Spinal cord (tissue), 10 donors: Measurements from ENCODE around the gene CERK. TPM values are rescaled to one million over a fixed set of nuclear protein-coding genes. Genes with fewer than 3 reads are reported as not detected.
"Not testable (repeated sequence)": the region's sequence is repeated elsewhere in the genome, so short reads cannot be mapped to it uniquely, and the experiment has no call there.

Source experiments
- DNase-seq, 6 donors: peaks; one replicate each; pipeline versions ENCODE4 v3.0.0 to v3.0.0-alpha.2; 2013 to 2015; ENCODE audit warnings: low spot score in 6 of 6, low read depth in 4 of 6
- H3K27ac ChIP-seq: one replicate; pipeline ENCODE4 v1.5.1; 2013; ENCODE audit warnings: low read depth, low read length, control low read depth
- H3K27me3 ChIP-seq: one replicate; pipeline ENCODE4 v1.6.1; 2013; ENCODE audit warnings: low read length; ENCODE audit not compliant: control insufficient read depth, insufficient read depth
- H3K36me3 ChIP-seq: one replicate; pipeline ENCODE4 v1.6.1; 2013; ENCODE audit warnings: low read length; ENCODE audit not compliant: control insufficient read depth, insufficient read depth
- H3K4me1 ChIP-seq: one replicate; pipeline ENCODE4 v1.6.1; 2013; ENCODE audit warnings: low read length; ENCODE audit not compliant: control insufficient read depth, insufficient read depth
- H3K4me3 ChIP-seq: one replicate; pipeline ENCODE4 v1.5.1; 2013; ENCODE audit warnings: low read depth, low read length, control low read depth
- H3K9me3 ChIP-seq: one replicate; pipeline ENCODE4 v1.6.1; 2013; ENCODE audit warnings: low read length; ENCODE audit not compliant: control insufficient read depth, insufficient read depth
- WGBS: methylation state at CpG from one replicate; pipeline ENCODE4 v1.1.5; 2013; ENCODE audit warnings: missing lambda C conversion rate; ENCODE audit not compliant: insufficient coverage; 5-methylcytosine and 5-hydroxymethylcytosine counted together
- long read RNA-seq, 4 donors: transcript quantifications; one replicate each; lab custom pipeline, GENCODE V29; 2026
- polyA plus RNA-seq, 2 donors: library from polyadenylated mRNA; unstranded; fragments of 120-200 nt; gene quantifications; one replicate each; pipeline ENCODE4 v1.2.1, GENCODE V29; 2013; ENCODE audit not compliant: insufficient read length in 2 of 2
- total RNA-seq, 2 donors: library from RNA; depleted of rRNA in 1 of 2; stranded (reverse); fragments of 120-200 nt in 1 of 2; fragments of >200 nt in 1 of 2; gene quantifications; one replicate each; pipeline versions ENCODE4 v1.2.3 to v1.2.4, GENCODE V29; 2013 to 2014
- donor health status: healthy.

CERK gene, protein sequence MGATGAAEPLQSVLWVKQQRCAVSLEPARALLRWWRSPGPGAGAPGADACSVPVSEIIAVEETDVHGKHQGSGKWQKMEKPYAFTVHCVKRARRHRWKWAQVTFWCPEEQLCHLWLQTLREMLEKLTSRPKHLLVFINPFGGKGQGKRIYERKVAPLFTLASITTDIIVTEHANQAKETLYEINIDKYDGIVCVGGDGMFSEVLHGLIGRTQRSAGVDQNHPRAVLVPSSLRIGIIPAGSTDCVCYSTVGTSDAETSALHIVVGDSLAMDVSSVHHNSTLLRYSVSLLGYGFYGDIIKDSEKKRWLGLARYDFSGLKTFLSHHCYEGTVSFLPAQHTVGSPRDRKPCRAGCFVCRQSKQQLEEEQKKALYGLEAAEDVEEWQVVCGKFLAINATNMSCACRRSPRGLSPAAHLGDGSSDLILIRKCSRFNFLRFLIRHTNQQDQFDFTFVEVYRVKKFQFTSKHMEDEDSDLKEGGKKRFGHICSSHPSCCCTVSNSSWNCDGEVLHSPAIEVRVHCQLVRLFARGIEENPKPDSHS
- total RNA-seq (10 to 100 TPM; 43.1 to 55.3 TPM), polyA plus RNA-seq (10 to 100 TPM; 54.4 to 54.5 TPM)
- long read RNA-seq, donor 1, full-length matches to known transcripts: 11 of 11 reads
- long read RNA-seq, donor 1, partial matches to known transcripts: 0 of 11 reads
- long read RNA-seq, donor 1, other reads (novel, unspliced or antisense): 0 of 11 reads
- long read RNA-seq, donor 2, full-length matches to known transcripts: 11 of 11 reads
- long read RNA-seq, donor 2, partial matches to known transcripts: 0 of 11 reads
- long read RNA-seq, donor 2, other reads (novel, unspliced or antisense): 0 of 11 reads
- long read RNA-seq, donor 3, full-length matches to known transcripts: 4 of 4 reads
- long read RNA-seq, donor 3, partial matches to known transcripts: 0 of 4 reads
- long read RNA-seq, donor 3, other reads (novel, unspliced or antisense): 0 of 4 reads
- long read RNA-seq, donor 4, full-length matches to known transcripts: 5 of 5 reads
- long read RNA-seq, donor 4, partial matches to known transcripts: 0 of 5 reads
- long read RNA-seq, donor 4, other reads (novel, unspliced or antisense): 0 of 5 reads

DNA sequence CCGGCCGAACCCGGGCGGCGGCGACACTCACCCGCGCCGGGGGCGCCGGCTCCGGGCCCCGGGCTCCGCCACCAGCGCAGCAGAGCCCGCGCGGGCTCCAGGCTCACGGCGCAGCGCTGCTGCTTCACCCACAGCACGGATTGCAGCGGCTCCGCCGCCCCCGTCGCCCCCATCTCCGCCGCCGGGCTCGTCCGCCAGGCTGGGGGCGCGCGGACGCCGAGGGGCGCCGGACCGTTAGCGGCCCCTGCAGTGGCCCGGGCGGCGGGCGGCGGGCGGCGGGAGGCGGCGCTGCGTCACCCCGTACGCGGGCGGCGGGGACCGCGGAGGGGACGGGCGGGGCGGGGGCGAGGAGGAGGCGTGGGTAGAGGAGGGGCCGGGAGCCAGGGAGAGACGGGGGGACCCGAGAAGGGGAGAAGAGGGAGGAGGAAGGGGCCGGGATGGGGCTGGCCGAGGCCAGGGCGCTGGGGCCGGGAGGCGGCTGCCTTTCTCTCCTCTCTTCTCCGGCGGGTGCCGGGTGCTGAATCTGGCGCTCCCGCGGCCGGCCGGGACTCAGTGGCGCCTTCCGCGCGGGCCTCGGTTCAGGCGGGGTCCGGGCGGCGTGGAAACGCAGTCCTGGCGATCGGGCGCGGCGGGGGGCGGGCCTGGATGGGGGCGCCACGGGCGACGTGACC, at the start of gene CERK:
CERK (minus strand) TSS at position 277 of the 671 bp plus-strand sequence; CDS start at position 173, 104 bp downstream.
- Histone ChIP-seq H3K4me3 (peak within 1 kb of the TSS; percentile 53), H3K9me3 (no peaks in the 10 kb centered on the region), H3K27ac (peak within 1 kb of the TSS; percentile 67), H3K27me3 (no peaks in the 10 kb centered on the region), H3K36me3 (peaks cover 19% of the 10 kb centered on the region), H3K4me1 (peaks cover 44% of the 10 kb centered on the region)
- WGBS: under 1% methylated on average over 91 of the region's 99 CpGs
- peak in 4 of 6 donors; percentile 61 to 95 (median 78) for DNase-seq

DNA sequence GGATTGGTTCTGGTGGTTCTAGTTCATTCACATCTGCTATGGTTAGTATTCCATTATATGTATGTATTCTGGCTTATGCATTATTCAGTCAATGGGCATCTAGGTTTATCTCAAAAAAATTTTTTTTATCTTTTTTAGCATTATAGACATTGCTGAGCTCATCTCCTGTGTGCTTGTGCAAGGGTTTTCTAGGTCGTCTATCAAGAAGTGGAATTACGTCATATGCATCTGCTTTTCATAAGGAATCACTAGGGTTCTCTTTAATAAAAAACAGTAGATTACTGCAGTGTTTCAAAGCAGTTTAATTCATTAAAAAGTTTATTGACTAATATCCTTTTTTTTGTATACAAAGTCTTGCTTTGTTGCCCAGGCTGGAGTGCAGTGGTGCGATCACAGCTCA, 45.7 kb upstream of the CERK start:
- no peak overlapping the region for H3K4me3 ChIP-seq
- H3K27me3 ChIP-seq: no peaks in the 10 kb centered on the region
- no CpG with 5 or more reads among the region's 3 CpGs for WGBS
- DNase-seq: no peak
- no peaks in the 10 kb centered on the region for H3K36me3 ChIP-seq
- H3K4me1 ChIP-seq: no peaks in the 10 kb centered on the region
- H3K27ac ChIP-seq: no peak overlapping the region
- H3K9me3 ChIP-seq: peaks cover 2% of the 10 kb centered on the region

DNA sequence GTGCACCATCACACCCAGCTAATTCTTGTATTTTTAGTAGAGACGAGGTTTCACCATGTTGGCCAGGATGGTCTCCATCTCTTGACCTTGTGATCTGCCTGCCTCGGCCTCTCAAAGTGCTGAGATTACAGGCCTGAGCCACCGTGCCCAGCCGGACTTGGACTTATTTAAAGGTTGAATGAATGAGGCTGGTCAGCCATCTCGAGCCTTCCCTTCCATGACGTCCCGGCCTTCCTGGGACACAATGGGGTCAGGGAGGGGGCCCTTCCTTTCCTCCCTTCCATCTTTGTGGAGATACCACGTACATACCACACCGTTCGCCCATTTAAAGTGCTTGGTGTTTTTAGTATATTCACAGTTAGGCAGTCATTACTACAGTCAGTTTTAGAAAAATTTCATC, 44.1 kb upstream of the CERK start:
- H3K36me3 ChIP-seq, H3K9me3 ChIP-seq, DNase-seq, H3K4me1 ChIP-seq, H3K4me3 ChIP-seq, H3K27me3 ChIP-seq, H3K27ac ChIP-seq: not testable (repeated sequence)
- 90% methylated on average over 6 of the region's 10 CpGs for WGBS

DNA sequence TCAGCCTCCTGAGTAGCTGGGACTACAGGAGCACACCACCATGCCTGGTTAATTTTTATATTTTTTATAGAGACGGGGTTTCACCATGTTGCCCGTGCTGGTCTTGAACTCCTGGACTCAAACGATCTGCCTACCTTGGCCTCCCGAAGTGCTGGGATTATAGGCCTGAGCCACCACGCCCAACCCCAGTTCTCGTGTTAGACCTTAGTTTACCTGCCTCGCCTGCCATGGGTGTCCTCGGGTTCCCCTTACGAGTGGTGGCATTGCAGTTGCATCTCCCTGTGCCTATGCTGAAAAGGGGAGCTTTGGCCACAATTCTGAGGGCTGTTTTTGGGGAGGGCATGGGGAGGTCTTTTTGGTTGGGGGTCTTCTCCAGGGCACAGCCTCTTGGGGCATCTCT, 43.2 kb upstream of the CERK start:
- DNase-seq: no peak
- Histone ChIP-seq H3K9me3 (peaks cover 1% of the 10 kb centered on the region), H3K4me3 (no peak overlapping the region), H3K36me3 (no peaks in the 10 kb centered on the region), H3K27ac (no peak overlapping the region), H3K27me3 (no peaks in the 10 kb centered on the region), H3K4me1 (peaks cover 16% of the 10 kb centered on the region)
- WGBS: 100% methylated on average over 9 of the region's 9 CpGs

DNA sequence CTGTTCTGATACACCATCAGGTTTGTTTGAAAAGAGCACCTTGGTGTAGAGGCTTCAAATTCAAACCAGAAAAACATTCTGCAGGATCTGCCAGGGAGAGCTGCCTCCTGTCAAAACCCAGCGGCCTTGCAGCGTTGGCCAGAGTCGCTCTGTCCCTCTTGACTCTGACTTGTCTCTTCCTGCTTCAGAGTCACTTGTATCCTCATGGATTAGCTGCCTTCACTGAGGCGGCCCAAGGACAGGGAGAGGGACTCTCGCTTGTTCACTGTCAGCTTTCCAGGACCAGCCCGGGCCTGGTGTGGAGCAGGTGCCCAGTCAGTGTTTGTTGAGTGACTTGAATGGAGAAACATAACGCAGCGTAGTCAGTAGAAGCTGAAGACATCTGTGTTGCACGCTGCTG, 42.4 kb upstream of the CERK start:
- Histone ChIP-seq H3K4me1 (peaks cover 25% of the 10 kb centered on the region), H3K9me3 (no peaks in the 10 kb centered on the region), H3K4me3 (no peak overlapping the region), H3K36me3 (no peaks in the 10 kb centered on the region), H3K27ac (no peak overlapping the region), H3K27me3 (no peaks in the 10 kb centered on the region)
- DNase-seq: no peak
- 88% methylated on average over 9 of the region's 9 CpGs for WGBS

DNA sequence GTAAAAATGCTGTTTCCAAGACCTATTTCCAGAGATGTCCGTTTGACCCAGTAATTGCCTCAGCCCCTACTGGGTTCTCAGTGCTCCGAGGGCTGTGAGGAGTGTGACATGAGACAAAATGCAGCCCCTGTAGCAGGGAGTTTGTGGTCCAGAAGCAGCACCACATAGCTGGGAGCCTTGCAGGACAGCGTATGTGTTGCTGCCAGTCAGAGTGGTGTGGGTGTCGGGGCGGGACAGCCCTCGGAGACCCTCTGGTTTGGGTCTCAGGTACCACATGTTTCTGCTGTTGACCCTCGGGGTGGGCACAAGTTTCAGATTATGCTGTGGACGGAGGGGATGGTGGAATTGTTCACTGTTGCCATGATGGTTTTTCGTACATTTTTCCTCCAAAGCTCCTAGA, 41.6 kb upstream of the CERK start:
- WGBS: 90% methylated on average over 7 of the region's 9 CpGs
- DNase-seq: no peak

DNA sequence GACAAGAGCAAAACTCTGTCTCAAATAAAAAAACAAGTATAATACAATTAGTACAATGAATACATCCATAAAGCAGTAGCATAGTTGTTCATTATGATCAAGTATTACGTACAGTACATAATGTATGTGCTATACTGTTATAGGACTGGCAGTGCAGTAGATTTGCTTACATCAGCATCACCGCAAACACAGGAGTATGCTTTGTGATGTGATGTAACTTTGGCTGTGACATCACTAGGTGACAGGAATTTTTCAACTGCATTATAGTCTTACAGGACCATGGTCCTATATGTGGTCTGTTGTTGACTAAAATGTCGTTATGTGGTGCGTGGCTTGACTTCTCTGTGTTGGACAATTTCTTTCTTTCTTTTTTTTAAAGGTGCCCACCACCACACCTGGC, 41.0 kb upstream of the CERK start:
- no peak overlapping the region for H3K4me3 ChIP-seq
- H3K9me3 ChIP-seq: no peaks in the 10 kb centered on the region
- no peak for DNase-seq
- H3K36me3 ChIP-seq: peaks cover 6% of the 10 kb centered on the region
- H3K4me1 ChIP-seq: peaks cover 39% of the 10 kb centered on the region
- no peak overlapping the region for H3K27ac ChIP-seq
- H3K27me3 ChIP-seq: no peaks in the 10 kb centered on the region
- 83% methylated on average over 1 of the region's 4 CpGs for WGBS

More for the DNA sequence above, 41.6 kb upstream of the CERK start:
- H3K27ac ChIP-seq: no peak overlapping the region
- H3K4me1 ChIP-seq: peaks cover 32% of the 10 kb centered on the region
- no peaks in the 10 kb centered on the region for H3K27me3 ChIP-seq
- no peak overlapping the region for H3K4me3 ChIP-seq
- no peaks in the 10 kb centered on the region for H3K9me3 ChIP-seq
- H3K36me3 ChIP-seq: peaks cover under 1% of the 10 kb centered on the region

DNA sequence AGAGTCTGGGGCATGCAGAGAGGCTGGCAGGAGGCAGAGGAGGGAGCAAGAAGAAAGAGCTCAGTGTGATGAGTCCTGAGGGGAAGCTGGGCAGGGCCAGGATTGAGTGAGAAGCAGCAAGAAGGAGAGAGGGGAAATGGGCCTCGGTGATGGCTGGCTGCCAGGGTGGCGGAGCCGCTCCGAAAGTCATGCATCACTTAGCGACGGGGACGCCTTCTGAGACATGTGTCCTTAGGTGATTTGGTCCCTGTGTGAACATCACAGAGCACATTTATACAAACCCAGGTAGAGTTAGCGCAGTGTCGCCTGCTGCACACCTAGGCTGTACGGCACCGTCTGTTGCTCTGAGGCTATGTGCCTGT, 39.5 kb upstream of the CERK start:
- Histone ChIP-seq H3K36me3 (peaks cover 12% of the 10 kb centered on the region), H3K27me3 (no peaks in the 10 kb centered on the region), H3K4me3 (no peak overlapping the region), H3K4me1 (peaks cover 42% of the 10 kb centered on the region), H3K27ac (no peak overlapping the region), H3K9me3 (no peaks in the 10 kb centered on the region)
- WGBS: 8% methylated on average over 4 of the region's 11 CpGs
- DNase-seq: peak in 2 of 6 donors; percentile 52 to 71
